Stimulated activated CD8-positive, alpha-beta memory T cell treated with anti-CD3 and anti-CD28 coated beads, Interleukin-7, amount 100 ng/mL, for 48 hours (primary cell): ENCODE data around the gene RCAN2.

ENCODE experiments used
- DNase-seq, 2 donors: peaks; one replicate each; pipeline ENCODE4 v3.0.0-alpha.2; 2020; ENCODE audit warnings: low read depth in 1 of 2; ENCODE audit errors: extremely low read depth in 1 of 2

Gene RCAN2

DNA sequence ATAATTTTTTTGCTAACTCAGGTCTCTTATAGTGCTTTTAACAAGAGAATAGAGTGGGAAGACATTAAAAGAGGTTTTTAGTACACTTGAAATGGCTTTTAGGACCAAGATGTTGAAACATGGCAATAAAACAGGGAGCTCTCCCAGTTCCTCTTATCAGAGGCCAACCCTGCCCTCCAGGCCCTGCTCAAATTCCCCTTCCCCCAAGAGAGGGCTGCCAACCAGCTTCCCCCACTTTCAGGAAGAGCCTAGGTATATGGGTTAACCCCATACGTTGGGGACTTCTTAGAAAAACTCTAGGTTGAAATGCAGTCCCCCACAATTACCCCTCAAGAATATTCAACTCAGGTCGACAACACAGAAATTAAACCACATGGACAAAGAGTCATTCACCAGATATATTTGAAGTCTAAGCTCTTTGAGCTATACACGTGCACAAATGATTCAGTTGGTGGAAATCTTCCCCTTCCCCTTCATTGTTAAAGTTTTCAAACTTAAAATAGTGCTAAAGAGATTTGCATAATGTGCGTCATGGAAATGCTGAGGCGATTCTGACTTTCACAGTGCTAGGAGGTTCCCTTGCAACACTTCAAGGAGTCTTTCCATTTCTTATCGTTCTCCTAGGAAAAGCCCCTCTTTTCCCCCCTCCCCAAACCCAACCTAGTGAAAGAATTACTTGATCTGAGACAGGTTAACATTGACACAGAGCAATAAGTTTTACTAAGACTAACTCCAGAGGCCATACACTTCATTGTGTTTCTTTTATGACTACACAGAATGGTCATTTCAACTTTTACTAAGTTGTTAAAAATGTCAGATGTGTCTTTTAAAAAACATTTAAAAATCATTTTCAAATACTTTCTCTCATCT lies 270.7 kb downstream of the RCAN2 start:
- DNase-seq = peak in 1 of 2 donors; percentile 18

DNA sequence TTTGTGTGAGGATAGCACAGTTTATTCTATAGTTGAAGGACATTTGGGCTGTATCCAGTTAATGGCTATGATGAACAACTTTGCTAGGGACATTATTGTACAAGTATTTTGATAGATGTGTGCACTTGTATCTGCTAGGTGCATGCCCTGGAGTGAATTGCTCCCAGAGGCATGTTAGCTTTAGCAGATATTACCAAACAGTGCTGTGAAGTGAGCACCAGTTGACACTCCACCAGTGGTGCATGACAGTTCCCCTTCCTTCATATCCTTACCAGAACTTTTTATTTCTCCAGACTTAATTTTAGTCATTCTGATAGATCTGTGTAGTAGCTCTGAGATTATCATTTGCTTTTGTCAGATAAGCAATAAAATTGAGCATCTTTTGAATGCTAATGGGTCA lies 271.6 kb downstream of the RCAN2 start:
- DNase-seq = no peak

DNA sequence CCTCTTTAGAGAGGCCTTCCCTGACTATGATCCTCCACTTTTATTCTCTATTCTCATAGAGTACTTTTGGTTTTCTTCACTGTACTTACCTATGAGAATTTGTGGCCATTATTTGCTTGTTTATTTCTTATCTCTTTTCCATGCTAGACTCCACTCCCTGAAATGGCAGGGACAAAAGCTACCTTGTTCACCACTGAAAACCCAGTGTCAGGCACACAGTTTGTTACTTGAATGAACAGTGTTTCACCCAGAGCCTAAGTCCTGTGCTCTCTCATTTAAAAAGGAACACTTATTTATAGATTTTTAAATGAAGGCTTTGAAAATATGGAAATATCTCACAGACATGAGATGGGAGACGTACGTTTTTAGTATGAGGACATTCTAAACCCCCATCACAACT lies 272.8 kb downstream of the RCAN2 start:
- no peak for DNase-seq

DNA sequence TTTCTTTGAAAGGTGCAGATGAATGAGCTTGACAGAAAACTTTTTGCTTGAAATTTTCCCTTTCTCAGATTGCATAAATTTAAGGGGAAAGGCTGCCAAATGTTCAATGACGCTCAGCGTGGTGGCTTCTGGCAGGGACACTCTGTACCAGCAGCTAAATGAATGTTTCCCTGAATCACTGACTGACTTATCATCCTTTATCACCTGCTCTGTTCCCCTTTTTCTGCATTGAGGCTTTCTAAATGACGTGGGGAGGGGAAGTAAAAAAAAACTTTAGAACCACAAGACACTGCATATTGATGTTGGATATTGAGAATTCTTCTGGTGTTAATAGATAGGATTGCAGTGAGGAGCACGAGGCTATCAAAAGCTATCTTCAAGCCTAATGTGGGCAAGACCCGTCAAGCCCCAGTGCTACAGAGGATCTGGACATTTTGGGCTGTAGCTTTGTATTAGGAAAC lies 273.5 kb downstream of the RCAN2 start:
- DNase-seq = no peak

DNA sequence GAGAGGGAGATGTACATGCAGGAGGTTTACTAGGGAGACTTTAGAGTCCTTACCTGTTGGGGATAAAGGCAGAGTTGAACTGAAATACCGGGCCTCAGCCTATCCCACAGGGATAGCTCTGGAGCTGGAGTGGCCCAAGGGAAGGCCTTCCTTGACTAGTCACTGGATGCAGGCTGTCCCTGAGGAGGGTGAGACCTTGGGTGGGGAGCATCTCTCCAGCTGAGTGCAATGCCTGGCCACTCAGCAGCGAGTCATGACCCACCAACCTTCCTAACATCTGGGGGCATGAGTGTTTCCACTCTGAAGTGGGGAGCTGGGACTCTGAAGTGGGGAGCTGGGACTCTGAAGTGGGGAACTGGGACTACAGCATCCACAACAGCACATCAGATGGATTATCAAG lies 274.4 kb downstream of the RCAN2 start:
- no peak for DNase-seq

DNA sequence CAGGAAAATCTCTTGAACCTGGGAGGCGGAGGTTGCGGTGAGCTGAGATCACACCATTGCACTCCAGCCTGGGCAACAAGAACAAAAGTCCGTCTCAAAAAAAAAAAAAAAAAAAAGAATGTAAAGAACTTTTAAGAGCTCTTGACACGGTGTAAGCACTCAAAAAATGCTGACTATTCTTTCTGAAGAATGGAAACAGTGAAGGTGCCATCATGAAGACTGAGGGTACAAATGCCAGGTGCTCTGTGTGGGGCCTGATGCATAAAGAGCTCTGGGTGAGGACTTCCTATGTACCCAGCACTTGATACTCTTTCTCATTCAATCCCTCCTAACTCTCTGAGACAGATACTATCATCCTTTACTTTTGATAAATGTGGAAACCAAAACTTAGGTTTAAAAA lies 275.5 kb downstream of the RCAN2 start:
- DNase-seq = no peak

DNA sequence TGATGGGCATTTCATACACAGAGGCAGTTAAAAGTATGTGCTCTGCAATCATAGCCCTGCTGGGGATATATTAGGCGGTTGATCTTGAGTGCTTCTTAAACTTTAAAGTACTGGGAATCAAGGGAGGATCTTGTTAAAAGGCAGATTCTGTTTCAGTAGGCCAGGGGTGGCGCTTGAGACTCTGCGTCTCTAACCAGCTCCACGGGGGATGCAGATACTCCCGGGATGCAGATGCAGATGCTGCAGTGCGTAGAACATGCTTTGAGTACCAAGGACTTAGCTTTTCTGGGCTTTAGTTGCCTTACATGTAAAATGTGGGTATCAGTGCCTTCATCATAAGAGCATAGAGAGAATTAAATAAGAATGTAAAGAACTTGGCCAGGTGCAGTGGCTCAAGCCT lies 276.0 kb downstream of the RCAN2 start:
- no peak for DNase-seq

DNA sequence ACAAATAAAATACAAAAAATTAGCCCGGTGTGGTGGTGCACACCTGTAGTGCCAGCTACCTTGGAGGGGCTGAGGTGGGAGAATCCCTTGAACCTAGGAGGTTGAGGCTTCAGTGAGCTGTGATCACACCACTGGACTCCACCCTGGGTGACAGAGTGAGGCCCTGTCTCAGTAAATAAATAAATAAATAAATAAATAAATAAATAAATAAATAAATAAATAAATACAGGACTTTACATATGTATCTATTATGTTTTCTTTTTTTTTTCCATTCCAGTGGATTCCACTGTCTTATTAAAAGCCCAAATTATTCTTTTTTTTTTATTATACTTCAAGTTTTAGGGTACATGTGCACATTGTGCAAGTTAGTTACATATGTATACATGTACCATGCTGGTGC lies 279.3 kb downstream of the RCAN2 start:
- DNase-seq = no peak

DNA sequence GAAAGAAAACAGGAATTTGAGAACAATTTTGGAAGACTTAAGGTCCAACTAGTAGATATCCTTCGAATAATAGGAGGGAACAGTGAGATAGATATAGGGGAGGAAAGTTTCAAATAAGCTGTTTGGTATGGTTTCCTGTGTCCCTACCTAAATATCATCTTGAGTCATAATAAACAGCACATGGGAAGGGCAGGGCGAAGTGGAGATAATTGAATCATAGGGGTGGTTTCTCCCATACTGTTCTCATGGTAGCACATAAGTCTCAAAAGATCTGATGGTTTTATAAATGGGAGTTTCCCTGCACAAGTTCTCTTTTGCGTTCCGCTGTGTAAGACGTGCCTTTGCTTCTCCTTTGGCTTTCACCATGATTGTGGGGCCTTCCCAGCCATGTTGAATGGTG lies 281.0 kb downstream of the RCAN2 start:
- DNase-seq = no peak

DNA sequence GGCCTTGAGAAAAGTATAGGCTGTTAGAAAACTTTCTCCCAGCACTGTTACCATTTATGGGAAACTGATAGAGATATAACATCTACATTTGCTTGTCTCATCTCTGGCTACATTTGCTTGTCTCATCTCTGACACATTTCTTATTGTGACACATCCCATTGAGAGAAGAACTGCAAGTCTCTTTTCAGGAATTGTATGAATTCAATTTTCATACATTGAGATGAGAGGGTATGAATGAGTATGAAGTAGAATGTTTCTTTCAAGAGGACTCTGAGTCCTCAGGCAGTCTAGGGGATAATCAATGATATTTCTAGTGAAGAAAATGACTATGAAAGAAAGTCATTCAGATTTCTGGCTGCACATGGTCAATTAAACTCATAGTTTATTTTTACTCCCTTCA lies 282.9 kb downstream of the RCAN2 start:
- no peak for DNase-seq

DNA sequence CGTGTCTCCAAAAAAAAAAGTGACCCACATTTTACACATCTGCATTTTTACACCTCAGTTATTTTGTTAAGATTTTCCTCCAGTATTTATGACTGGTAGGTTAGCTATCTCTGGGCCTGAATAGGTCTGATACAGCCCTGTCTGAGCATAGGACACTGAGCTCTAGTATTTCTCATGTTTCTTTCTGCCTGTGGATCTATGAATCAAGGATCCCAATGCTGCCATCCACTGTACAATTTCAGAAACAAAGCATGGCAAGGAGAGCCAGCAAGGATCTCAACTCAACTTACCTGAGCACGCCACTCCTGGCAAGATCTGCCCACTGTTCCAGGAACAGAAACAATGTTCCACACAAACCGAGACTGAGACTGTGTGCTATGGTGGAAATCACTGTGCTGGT lies 284.1 kb downstream of the RCAN2 start:
- DNase-seq = no peak

DNA sequence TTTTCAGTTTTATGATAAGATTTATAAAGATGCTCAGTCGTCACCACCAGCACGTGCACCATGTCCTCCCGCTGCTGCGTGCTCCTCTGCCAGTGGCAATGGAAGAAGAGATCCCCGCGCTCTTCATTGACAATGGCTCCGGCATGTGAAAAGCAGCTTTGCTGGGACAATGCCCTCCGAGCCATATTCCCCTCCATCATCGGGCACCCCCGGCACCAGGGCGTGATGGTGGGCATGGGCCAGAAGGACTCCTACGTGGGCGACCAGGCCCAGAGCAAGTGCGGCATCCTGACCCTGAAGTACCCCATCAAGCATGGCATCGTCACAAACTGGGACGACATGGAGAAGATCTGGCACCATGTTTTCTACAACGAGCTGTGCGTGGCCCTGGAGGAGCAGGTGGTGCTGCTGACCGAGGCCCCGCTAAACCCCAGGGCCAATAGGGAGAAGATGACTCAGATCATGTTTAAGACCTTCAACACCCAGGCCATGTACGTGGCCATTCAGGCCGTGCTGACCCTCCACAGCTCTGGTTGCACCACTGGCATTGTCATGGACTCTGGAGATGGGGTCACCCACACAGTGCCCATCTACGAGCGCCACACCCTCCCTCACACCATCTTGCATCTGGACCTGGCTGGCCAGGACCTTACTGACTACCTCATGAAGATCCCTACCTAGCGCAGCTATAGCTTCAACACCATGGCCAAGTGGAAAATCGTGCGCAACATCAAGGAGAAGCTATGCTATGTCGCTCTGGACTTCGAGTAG lies 286.2 kb downstream of the RCAN2 start:
- DNase-seq = no peak

DNA sequence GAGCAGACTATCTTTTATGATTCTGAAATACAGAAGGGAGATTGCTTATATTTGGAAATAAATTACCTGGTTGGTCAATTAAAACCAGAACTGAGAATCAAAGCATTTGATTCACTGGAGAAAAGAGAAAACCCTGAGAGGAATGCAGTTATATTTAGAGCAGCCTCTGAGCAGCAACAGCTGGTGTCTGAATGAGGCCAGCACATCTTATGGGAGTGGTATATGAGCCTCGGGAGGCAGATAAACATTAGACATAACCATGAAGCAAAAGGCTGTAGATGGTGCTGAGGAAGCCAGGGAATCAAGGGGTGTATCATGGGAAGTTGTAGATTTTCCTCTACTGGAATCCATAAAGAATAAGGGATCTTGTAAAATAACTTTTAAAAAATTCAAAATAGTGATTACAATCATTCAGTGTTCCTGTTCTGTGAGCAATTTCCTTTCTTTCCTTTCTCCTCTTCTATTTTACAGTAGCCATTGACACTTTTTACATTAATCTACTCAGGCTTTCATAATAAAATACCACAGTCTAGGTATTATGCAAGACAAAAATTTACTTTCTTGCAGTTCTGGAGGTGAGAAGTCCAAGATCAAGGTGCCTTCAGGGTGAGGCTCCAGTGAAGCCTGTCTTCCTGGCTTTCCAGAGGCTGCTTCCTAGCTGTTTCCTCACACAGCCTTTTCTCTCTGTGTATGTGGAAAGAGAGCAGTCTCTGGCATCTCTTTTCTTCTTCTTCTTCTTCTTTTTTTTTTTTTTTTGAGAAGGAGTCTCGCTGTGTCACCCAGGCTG lies 287.7 kb downstream of the RCAN2 start:
- no peak for DNase-seq

DNA sequence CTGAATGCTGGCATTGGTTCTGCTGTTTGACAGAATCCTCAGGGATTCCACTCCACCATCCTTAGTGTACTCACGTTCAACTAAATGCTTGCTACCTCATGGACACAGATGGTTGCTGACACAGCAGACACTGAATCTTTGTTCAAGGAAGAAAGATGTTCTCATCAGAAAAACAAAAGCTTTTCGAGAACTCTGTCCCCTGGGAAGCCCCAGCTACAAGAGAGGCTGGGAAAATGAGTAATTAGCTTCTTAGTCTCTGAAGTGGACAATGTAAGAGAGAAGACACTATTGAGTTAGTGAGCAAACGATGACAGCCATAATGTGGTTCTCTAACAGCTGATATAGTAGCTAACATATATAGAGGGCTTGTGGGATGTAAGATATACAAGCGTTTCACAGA lies 289.5 kb downstream of the RCAN2 start:
- no peak for DNase-seq

DNA sequence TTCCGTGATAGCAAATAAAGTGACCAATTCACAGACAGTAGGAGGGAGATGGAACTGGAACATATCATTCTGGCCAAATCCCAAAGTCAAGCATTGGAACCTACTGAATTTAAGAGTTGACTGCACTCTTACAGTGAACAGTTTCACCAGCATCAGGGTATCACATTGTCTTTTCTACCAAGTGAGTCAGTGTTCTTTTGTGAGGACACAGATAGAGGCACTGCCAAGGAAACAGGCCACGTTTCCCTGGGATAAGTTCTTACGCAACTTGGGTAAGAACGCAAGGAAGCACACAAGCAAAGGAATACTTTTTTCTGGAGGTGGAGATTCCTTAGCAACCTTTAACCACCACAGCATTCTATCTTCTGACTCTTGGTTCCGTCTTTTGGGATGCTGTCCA lies 291.9 kb downstream of the RCAN2 start:
- no peak for DNase-seq

DNA sequence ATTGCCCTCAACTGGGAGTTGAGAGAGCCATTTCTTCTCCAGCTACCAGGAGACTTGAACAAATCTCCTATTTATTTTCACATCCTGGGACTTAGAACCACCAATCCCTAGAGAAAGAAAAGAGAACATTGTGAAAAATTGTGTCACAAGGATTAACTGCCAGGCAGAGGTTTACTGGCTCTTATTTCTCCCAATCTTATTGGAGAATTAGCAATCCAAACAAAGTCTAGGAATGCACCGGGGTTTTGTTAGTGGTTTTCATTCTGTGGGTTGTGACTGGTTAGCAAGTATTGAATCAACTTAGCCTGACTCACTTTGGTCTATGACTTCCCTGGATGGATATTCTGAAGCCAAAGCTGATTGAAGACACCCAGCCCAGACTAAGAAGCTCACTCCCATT lies 299.3 kb downstream of the RCAN2 start:
- no peak for DNase-seq

DNA sequence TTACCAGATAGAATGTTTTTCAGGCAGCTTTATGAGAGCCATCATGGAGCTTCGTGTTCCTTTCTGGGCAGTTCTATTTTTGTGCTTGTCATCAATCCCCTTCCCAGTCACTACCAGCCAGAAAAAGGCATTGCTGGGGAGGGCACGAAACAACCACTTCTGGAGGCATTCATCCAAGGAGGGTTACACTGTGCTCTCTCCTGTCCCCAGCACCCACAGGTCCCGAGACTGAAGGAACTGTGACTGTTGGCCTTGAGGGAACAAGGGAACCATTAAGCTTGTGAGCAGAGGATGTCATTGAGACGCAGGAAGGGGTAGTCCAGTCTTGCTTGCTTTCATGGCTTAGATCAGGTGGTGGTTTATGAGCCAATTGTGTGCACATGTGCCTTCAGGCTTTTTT lies 300.4 kb downstream of the RCAN2 start:
- no peak for DNase-seq

DNA sequence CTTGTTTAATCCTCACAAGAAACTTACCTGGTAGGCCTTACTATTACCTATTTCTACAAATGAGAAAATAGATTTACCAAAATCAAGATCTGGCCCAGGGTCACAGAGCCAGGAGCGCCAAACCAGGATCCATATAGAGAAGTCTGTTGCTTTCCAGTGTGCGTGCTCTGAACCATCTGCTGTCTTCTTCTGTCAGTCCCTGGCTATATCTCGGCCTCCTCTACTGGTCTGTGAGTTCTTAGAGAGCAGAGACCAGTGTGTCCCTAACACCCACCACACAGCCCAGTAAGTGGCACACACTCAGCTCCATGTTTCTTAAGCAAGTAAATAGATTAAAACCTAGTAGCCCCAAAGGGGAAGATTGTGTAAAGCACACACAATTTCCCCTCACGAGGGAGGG lies 301.5 kb downstream of the RCAN2 start:
- DNase-seq = no peak

DNA sequence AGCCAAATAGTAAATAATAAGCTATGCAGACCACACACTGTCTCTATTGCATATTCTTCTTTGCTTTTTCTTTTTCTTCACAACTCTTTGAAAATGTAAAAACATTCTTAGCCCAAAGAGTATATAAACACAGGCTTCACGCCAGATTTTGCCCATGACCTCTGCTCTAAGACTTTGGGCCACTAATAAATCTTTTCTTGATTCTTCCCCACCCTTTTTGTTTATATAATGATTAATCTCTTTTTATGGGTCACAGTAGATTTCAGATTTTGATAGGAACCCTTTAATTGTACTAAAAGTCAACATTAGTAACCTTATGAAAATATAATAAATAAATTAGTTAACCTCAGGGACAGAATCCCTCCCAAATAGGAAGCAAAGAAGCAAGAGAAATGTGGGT lies 304.7 kb downstream of the RCAN2 start:
- DNase-seq = no peak

DNA sequence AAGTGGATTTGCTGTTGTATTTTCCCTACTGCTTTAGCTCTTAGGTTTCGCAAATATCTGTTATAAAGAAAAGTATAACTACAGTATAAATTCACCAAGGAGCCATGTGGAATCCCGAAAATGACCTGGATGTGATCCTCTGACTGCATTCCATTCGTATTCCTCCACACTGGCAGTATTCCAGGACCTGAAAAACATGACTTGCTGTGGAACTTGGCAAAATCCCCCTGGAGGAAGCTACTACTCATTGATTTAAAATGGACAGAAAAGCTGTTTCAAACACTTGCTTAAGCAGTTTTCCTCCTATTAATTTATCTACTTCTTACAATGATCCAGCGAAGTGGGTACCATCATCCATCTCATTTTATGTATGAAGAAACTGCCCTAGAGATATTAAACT lies 307.1 kb downstream of the RCAN2 start:
- no peak for DNase-seq

DNA sequence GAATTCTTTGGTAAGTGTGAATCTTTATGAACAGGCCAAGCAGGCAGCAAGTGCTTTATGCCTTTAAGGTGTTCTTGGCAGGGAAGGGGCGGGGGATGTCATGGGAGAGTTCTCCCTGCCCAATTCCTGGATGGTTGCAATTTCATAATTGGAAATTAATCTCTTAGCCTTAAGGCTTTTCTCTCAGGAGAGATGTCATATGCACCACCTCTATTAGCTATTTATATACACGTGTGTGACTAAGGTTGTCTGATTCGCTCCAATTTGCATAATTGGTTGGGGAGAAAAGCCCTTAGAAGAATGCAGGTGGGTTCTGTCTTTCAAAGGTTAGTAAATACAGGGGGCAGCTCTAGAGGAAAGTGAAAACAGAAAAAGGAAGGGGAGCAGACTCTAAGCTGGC lies 315.3 kb downstream of the RCAN2 start:
- no peak for DNase-seq
